Pancreas (tissue), 10 donors: ENCODE results near the gene CCDC63. TPM values are rescaled to one million over a fixed set of nuclear protein-coding genes. Genes with fewer than 3 reads are reported as not detected.

Experiments used
- ATAC-seq, 4 donors: fragments of 200-7000 bp; cut with Tn5 transposase; one replicate each; pipeline versions ENCODE4 v1.8.0 to v1.9.1; 2020; ENCODE audit warnings: mild to moderate bottlenecking in 4 of 4, moderate library complexity in 4 of 4
- DNase-seq, 6 donors: peaks; one replicate each; pipeline ENCODE4 v3.0.0-alpha.2; 2020
- FAIRE-seq: peaks from 2 replicates; lab custom pipeline; 2012; peaks lifted over from hg19 to GRCh38; lab: Jason Lieb, UNC
- H3K27ac ChIP-seq, 4 donors: fragments of 200-600 bp; sonication (generic); 1 replicate in 3 of 4; 2 replicates in 1 of 4; pipeline versions ENCODE4 v1.5.0 to v1.8.0; 2020
- H3K27me3 ChIP-seq, 4 donors: fragments of 200-600 bp; one replicate each; pipeline ENCODE4 v1.8.0; 2021
- H3K36me3 ChIP-seq, 3 donors: fragments of 200-600 bp; sonication (generic) in 1 of 3; one replicate each; pipeline versions ENCODE4 v1.5.0 to v1.8.0; 2020 to 2021
- H3K4me1 ChIP-seq, 3 donors: fragments of 200-600 bp; one replicate each; pipeline ENCODE4 v1.8.0; 2021
- H3K4me3 ChIP-seq, 4 donors: fragments of 200-600 bp; sonication (generic) in 2 of 4; one replicate each; pipeline versions ENCODE4 v1.5.0 to v1.8.0; 2020 to 2021
- H3K9me3 ChIP-seq, 4 donors: fragments of 200-600 bp; one replicate each; pipeline ENCODE4 v1.8.0; 2021
- CTCF ChIP-seq, 4 donors: fragments of 200-600 bp; sonication (generic) in 3 of 4; IDR thresholded peaks; one replicate each; pipeline versions ENCODE4 v1.5.0 to v1.8.0; 2021; ENCODE audit warnings: antibody characterized with exemption in 4 of 4
- WGBS, 2 donors: extraction: QIAGEN DNeasy Blood & Tissue Kit; methylation state at CpG; one replicate each; pipeline ENCODE4 v1.1.7; 2013; 5-methylcytosine and 5-hydroxymethylcytosine counted together
- intact Hi-C, 3 donors: fragments of 100-400 bp; cut with DNase I; formaldehyde crosslinking; loops; one replicate each; pipeline versions ENCODE4 v1.11.1 to v1.14.2; 2022
- polyA plus RNA-seq, 2 donors: library from polyadenylated mRNA; stranded (reverse); fragments of 200-250 nt; gene quantifications; one replicate each; pipeline ENCODE4 v1.2.3, GENCODE V29; 2013
- total RNA-seq, 6 donors: library from RNA; stranded (reverse); fragmentation: NEBNext Ultra II Directional in 4 of 6; extraction: Animal tissue kit (Norgen Biotek cat#: 25700) in 4 of 6; gene quantifications; one replicate each; pipeline versions ENCODE4 v1.2.1 to v1.2.4, GENCODE V29; 2021 to 2023
- donor health status: healthy with polysubstance abuse.
- donor health status: DM: no; HTN: no; CAD: no; lungs with moderate emphysema.
- donor health status: DM: no; HTN: no; CAD: no.
- donor health status: control.
- donor health status: control.
- donor health status: Bipolar disorder and iron deficiency.
- donor health status: DM: yes; HTN: yes; CAD: no.
- donor health status: DM: no; HTN: no; CAD: no.
- donor health status: DM: no; HTN: no; CAD: no.
- donor health status: DM: yes; HTN: yes; CAD: no.

Gene CCDC63
- total and polyA plus RNA-seq, 8 donors = not detected

GRCh38 chr12:110932046-110932445, 85.3 kb downstream of the CCDC63 start:
- H3K27me3 ChIP-seq = no peaks in the 10 kb centered on the region
- ATAC-seq (no peak), FAIRE-seq (no peak), DNase-seq (no peak)
- H3K27ac ChIP-seq = no peak overlapping the region
- no peak for TF ChIP-seq CTCF (IDR thresholded peaks at IDR 0.05)
- intact Hi-C loops = loop anchor here in 2 of 3 donors (10.0 kb wide), 2 partner anchors 373 to 383 kb away; no protein-coding TSS in a partner anchor
- no peak overlapping the region for H3K4me3 ChIP-seq
- WGBS, 2 donors = 28 to 30% methylated on average over 11 of the region's 11 CpGs
- peaks cover 0 to 3% (median 0%) of the 10 kb centered on the region in 3 donors for H3K4me1 ChIP-seq
- no peaks in the 10 kb centered on the region for H3K36me3 ChIP-seq
- no peaks in the 10 kb centered on the region for H3K9me3 ChIP-seq

DNA sequence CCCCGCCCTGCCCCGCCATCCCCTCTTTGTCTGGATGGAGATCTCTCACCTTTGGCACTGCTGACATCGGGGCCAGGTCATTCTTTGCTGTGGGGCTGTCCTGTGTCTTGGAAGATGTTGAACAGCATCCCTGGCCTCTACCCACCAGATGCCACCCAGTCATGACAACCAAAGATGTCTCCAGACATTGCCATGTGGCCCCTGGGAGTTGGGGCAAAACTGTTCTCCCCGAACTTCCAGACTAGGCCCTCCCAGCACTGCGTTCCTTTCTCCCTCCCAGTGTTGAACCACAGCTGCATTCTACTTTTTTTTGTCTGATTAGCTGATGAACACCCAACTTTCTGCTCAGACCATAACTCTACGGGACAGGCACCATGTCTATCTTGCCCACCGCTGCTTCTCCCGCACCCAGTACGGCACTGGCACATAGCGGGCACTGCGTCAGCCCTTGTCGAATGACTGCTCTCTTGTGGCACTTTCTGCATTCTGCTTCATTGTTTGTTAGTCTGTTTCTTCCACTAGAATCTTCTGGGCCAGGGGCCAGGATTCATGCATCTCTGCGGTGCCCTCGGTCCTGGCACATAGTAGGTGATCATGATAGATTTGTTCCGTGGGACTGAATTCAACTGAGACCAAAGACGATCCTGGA, 86.7 kb downstream of the CCDC63 start:
- no peak for TF ChIP-seq CTCF (IDR thresholded peaks at IDR 0.05)

GRCh38 chr12:110934093-110934852, 87.5 kb downstream of the CCDC63 start:
- no peak overlapping the region for H3K4me3 ChIP-seq
- H3K27me3 ChIP-seq = no peaks in the 10 kb centered on the region
- no peak for TF ChIP-seq CTCF (IDR thresholded peaks at IDR 0.05)
- peaks cover 0 to 3% (median 0%) of the 10 kb centered on the region in 3 donors for H3K4me1 ChIP-seq
- no peak for FAIRE-seq
- H3K36me3 ChIP-seq = no peaks in the 10 kb centered on the region
- no peak for ATAC-seq
- WGBS, 2 donors = 69 to 71% methylated on average over 3 of the region's 3 CpGs
- H3K9me3 ChIP-seq = no peaks in the 10 kb centered on the region
- DNase-seq = no peak
- intact Hi-C loops = loop anchor here in 2 of 3 donors (10.0 kb wide), 2 partner anchors 371 to 381 kb away; no protein-coding TSS in a partner anchor
- no peak overlapping the region for H3K27ac ChIP-seq

More for the DNA sequence above, 86.7 kb downstream of the CCDC63 start:
- H3K36me3 ChIP-seq = no peaks in the 10 kb centered on the region
- intact Hi-C loops = loop anchor here in 2 of 3 donors (10.0 kb wide), 2 partner anchors 371 to 381 kb away; no protein-coding TSS in a partner anchor
- DNase-seq (no peak), ATAC-seq (no peak), FAIRE-seq (no peak)
- H3K27me3 ChIP-seq = no peaks in the 10 kb centered on the region
- H3K4me3 ChIP-seq = no peak overlapping the region
- WGBS, 2 donors = 87 to 91% methylated on average over 16 of the region's 16 CpGs
- no peaks in the 10 kb centered on the region for H3K9me3 ChIP-seq
- H3K4me1 ChIP-seq = peaks cover 0 to 3% (median 0%) of the 10 kb centered on the region in 3 donors
- no peak overlapping the region for H3K27ac ChIP-seq

DNA sequence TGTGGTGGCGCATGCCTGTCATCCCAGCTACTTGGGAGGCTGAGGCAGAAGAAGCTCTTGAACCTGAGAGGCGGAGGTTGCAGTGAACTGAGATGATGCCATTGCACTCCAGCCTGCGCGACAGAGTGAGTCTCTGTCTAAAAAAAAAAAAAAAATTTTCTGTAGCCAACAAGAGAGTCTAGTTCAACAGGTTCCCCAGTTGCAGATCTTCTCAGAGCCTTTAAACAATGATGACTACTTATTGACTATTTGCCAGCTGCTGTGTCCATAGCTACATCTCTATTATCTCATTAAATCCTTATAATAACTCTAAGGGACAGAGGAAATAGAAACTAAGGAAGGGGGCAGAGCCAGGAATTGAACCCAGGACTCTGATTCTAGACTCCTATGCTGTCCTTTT, 88.8 kb downstream of the CCDC63 start:
- no peak for TF ChIP-seq CTCF (IDR thresholded peaks at IDR 0.05)

More for the DNA sequence above, 88.8 kb downstream of the CCDC63 start:
- no peaks in the 10 kb centered on the region for H3K9me3 ChIP-seq
- intact Hi-C loops = loop anchor here in 2 of 3 donors (10.0 kb wide), 2 partner anchors 369 to 379 kb away; no protein-coding TSS in a partner anchor
- H3K36me3 ChIP-seq = no peaks in the 10 kb centered on the region
- DNase-seq (no peak), ATAC-seq (no peak), FAIRE-seq (no peak)
- no peak overlapping the region for H3K27ac ChIP-seq
- WGBS, 2 donors = 94 to 96% methylated on average over 4 of the region's 4 CpGs
- H3K27me3 ChIP-seq = no peaks in the 10 kb centered on the region
- peaks cover 0 to 3% (median 0%) of the 10 kb centered on the region in 3 donors for H3K4me1 ChIP-seq
- H3K4me3 ChIP-seq = no peak overlapping the region
